ENCODE results near the gene SURF6.

The SURF6 gene

GRCh38 chr9:133348718-133349573 is 13.0 kb upstream of the SURF6 start:
- H3K36me3 ChIP-seq (ENCODE audit: control insufficient read depth in 2 of 2, insufficient read depth in 1 of 2, low read length in 2 of 2), result peaks cover 14 to 82% of the 10 kb centered on the region in 2 experiments
- H3K4me1 ChIP-seq (ENCODE audit: control insufficient read depth, insufficient read depth, low read length), result no peaks in the 10 kb centered on the region
- H3K9me3 ChIP-seq (ENCODE audit: control insufficient read depth, insufficient read depth, low read depth, low read length), result no peaks in the 10 kb centered on the region
- 0 out of 2 replicates have a peak, but pooled peaks have one; percentile 34 for TF ChIP-seq ZNF2 (tag by site-specific recombination; IDR thresholded peaks at IDR 0.05)
- no peak for TF ChIP-seq ZNF626 (tag by site-specific recombination; IDR thresholded peaks at IDR 0.05)
- TF ChIP-seq ZNF664 (tag by site-specific recombination; IDR thresholded peaks at IDR 0.05), result no peak
- no peak for TF ChIP-seq ZFP37 (tag by site-specific recombination; IDR thresholded peaks at IDR 0.05)
- TF ChIP-seq KLF17 (tag by site-specific recombination; IDR thresholded peaks at IDR 0.05), result peak; percentile 44; the same call in 1 of the 2 replicates
- H3K27ac ChIP-seq (ENCODE audit: extremely low read depth, low read depth, low read length), result peak overlapping the region; percentile 100
- ChIA-PET POLR2A (interaction anchor here (1.0 to 6.0 kb wide), 24 partner anchors 9 to 318 kb away, joined by 3 to 89 read pairs (median 9); partner anchors contain the start of genes CACFD1, GTF3C5, SLC2A6 and STKLD1), CTCF (interaction anchor here (0.6 to 1.1 kb wide), 3 partner anchors 78 to 168 kb away, joined by 3 to 4 read pairs (median 3); no protein-coding TSS in a partner anchor)
- H3K4me3 ChIP-seq (ENCODE audit: low read depth, low read length), result peak overlapping the region; percentile 91

GRCh38 chr9:133347985-133348717 is 12.2 kb upstream of the SURF6 start, which contains the start of the genes MED22 and RPL7A:
TSS of gene MED22 (minus strand) at chr9:133348131. CDS start at chr9:133346662, 1,469 bp downstream.
TSS of gene RPL7A (plus strand) at chr9:133348218. CDS start at chr9:133348244, 26 bp downstream.
- peak within 1 kb of the TSS; percentile 91 for H3K4me3 ChIP-seq (ENCODE audit: low read depth, low read length)
- peaks cover 14 to 82% of the 10 kb centered on the region in 2 experiments for H3K36me3 ChIP-seq (ENCODE audit: control insufficient read depth in 2 of 2, insufficient read depth in 1 of 2, low read length in 2 of 2)
- no peaks in the 10 kb centered on the region for H3K4me1 ChIP-seq (ENCODE audit: control insufficient read depth, insufficient read depth, low read length)
- ChIA-PET CTCF (interaction anchor here (0.5 to 1.3 kb wide), 4 partner anchors 109 to 764 kb away, joined by 3 to 4 read pairs (median 3); no protein-coding TSS in a partner anchor), POLR2A (interaction anchor here (0.5 to 6.0 kb wide), 37 partner anchors 9 to 440 kb away, joined by 3 to 89 read pairs (median 5); partner anchors contain the start of genes CACFD1, GTF3C5, SLC2A6 and STKLD1)
- peak within 1 kb of the TSS; percentile 100 for H3K27ac ChIP-seq (ENCODE audit: extremely low read depth, low read depth, low read length)
- H3K9me3 ChIP-seq (ENCODE audit: control insufficient read depth, insufficient read depth, low read depth, low read length), result no peaks in the 10 kb centered on the region
- TF ChIP-seq ZNF704 (tag by site-specific recombination; IDR thresholded peaks at IDR 0.05) (no peak), ZNF548 (tag by site-specific recombination; IDR thresholded peaks at IDR 0.05) (no peak), ZNF155 (tag by site-specific recombination; IDR thresholded peaks at IDR 0.05) (no peak), ZBTB6 (tag by site-specific recombination; IDR thresholded peaks at IDR 0.05) (no peak), ZNF747 (tag by site-specific recombination; IDR thresholded peaks at IDR 0.05) (no peak), KLF9 (tag by site-specific recombination; IDR thresholded peaks at IDR 0.05; ENCODE audit: low read depth) (peak; percentile 55), SP3 (tag by site-specific recombination; IDR thresholded peaks at IDR 0.05) (peak; percentile 75), ZNF530 (tag by site-specific recombination; IDR thresholded peaks at IDR 0.05; ENCODE audit: low read depth) (no peak), SCRT1 (tag by site-specific recombination; IDR thresholded peaks at IDR 0.05; ENCODE audit: borderline replicate concordance) (peak; percentile 37; the same call in 1 of the 2 replicates), ZNF248 (tag by site-specific recombination; IDR thresholded peaks at IDR 0.05) (no peak), ZNF777 (tag by site-specific recombination; IDR thresholded peaks at IDR 0.05; ENCODE audit: borderline replicate concordance) (no peak), SCRT2 (tag by site-specific recombination; IDR thresholded peaks at IDR 0.05) (peak; percentile 90), ZNF510 (tag by site-specific recombination; IDR thresholded peaks at IDR 0.05; ENCODE audit: insufficient replicate concordance) (no peak), ZBTB21 (tag by site-specific recombination; IDR thresholded peaks at IDR 0.05) (0 out of 2 replicates have a peak, but pooled peaks have one; percentile 29), SALL2 (tag by site-specific recombination; IDR thresholded peaks at IDR 0.05; ENCODE audit: borderline replicate concordance) (no peak), ZNF184 (tag by site-specific recombination; IDR thresholded peaks at IDR 0.05) (no peak), EGR2 (tag by site-specific recombination; IDR thresholded peaks at IDR 0.05; ENCODE audit: low read depth) (no peak), ZNF366 (tag by site-specific recombination; conservative IDR thresholded peaks at IDR 0.05) (no peak)
- TF ChIP-seq, protein P1, sequence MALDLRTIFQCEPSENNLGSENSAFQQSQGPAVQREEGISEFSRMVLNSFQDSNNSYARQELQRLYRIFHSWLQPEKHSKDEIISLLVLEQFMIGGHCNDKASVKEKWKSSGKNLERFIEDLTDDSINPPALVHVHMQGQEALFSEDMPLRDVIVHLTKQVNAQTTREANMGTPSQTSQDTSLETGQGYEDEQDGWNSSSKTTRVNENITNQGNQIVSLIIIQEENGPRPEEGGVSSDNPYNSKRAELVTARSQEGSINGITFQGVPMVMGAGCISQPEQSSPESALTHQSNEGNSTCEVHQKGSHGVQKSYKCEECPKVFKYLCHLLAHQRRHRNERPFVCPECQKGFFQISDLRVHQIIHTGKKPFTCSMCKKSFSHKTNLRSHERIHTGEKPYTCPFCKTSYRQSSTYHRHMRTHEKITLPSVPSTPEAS (tag by site-specific recombination; IDR thresholded peaks at IDR 0.05), result peak; percentile 20; the same call in 1 of the 2 replicates
- TF ChIP-seq, protein P2, sequence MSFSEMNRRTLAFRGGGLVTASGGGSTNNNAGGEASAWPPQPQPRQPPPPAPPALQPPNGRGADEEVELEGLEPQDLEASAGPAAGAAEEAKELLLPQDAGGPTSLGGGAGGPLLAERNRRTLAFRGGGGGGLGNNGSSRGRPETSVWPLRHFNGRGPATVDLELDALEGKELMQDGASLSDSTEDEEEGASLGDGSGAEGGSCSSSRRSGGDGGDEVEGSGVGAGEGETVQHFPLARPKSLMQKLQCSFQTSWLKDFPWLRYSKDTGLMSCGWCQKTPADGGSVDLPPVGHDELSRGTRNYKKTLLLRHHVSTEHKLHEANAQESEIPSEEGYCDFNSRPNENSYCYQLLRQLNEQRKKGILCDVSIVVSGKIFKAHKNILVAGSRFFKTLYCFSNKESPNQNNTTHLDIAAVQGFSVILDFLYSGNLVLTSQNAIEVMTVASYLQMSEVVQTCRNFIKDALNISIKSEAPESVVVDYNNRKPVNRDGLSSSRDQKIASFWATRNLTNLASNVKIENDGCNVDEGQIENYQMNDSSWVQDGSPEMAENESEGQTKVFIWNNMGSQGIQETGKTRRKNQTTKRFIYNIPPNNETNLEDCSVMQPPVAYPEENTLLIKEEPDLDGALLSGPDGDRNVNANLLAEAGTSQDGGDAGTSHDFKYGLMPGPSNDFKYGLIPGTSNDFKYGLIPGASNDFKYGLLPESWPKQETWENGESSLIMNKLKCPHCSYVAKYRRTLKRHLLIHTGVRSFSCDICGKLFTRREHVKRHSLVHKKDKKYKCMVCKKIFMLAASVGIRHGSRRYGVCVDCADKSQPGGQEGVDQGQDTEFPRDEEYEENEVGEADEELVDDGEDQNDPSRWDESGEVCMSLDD (tag by site-specific recombination; IDR thresholded peaks at IDR 0.05), result 0 out of 2 replicates have a peak, but pooled peaks have one; percentile 27
